GM12878 (cell line): ENCODE results near the gene CYP2S1.

ENCODE experiments used
- CBX5 ChIP-seq: sonication (generic); IDR thresholded peaks from 2 replicates; pipeline ENCODE4 v1.6.1; 2016; ENCODE audit warnings: low read depth, moderate library complexity, mild to moderate bottlenecking, inconsistent platforms
- EED ChIP-seq: sonication (generic); IDR thresholded peaks from 2 replicates; pipeline ENCODE4 v1.6.1; 2016; ENCODE audit warnings: antibody characterized with exemption, low read depth
- FOS ChIP-seq: IDR thresholded peaks from 3 replicates; pipeline ENCODE4 v1.6.1; 2011; ENCODE audit warnings: borderline replicate concordance; ENCODE audit not compliant: insufficient read length; ENCODE audit errors: extremely low read depth
- MTA3 ChIP-seq: IDR thresholded peaks from 2 replicates; pipeline ENCODE4 v1.6.1; 2012; ENCODE audit warnings: low read length, inconsistent platforms, borderline replicate concordance
- NR2C2 ChIP-seq: IDR thresholded peaks from 2 replicates; pipeline ENCODE4 v1.6.1; 2011; ENCODE audit warnings: borderline replicate concordance, low read depth; ENCODE audit not compliant: control insufficient read depth, insufficient read length
- POLR2A ChIP-seq: IDR thresholded peaks from 2 replicates; pipeline ENCODE4 v1.6.1; 2011; ENCODE audit warnings: low read depth, mild to moderate bottlenecking, low read length
- RB1 ChIP-seq: fragments of 450-650 bp; formaldehyde crosslinking; IDR thresholded peaks from 2 replicates; pipeline ENCODE4 v1.6.1; 2017; ENCODE audit warnings: mild to moderate bottlenecking, borderline replicate concordance
- ZNF217 ChIP-seq: fragments of 450-650 bp; IDR thresholded peaks from 2 replicates; pipeline ENCODE4 v1.6.1; 2017; ENCODE audit warnings: antibody characterized with exemption, mild to moderate bottlenecking
- ZNF24 ChIP-seq: fragments of 450-650 bp; IDR thresholded peaks from 2 replicates; pipeline ENCODE4 v1.6.1; 2017; ENCODE audit warnings: antibody characterized with exemption, mild to moderate bottlenecking
- TF ChIP-seq, protein P1 (sequence below), 3 experiments: IDR thresholded peaks in 2 of 3; conservative IDR thresholded peaks in 1 of 3; 2 replicates each; pipeline ENCODE4 v1.5.1; 2011; ENCODE audit warnings: low read depth in 3 of 3, low read length in 3 of 3, mild to moderate bottlenecking in 3 of 3, control low read depth in 2 of 3, moderate library complexity in 2 of 3, inconsistent platforms in 1 of 3, mixed read lengths in 1 of 3; ENCODE audit not compliant: control insufficient read depth in 2 of 3, insufficient read depth in 1 of 3; ENCODE audit errors: extremely low read depth in 1 of 3
- TF ChIP-seq, protein P2 (sequence below): IDR thresholded peaks from 2 replicates; pipeline ENCODE4 v1.6.1; 2011; ENCODE audit warnings: borderline replicate concordance, low read depth, mild to moderate bottlenecking, moderate library complexity, low read length; ENCODE audit not compliant: insufficient read depth, poor library complexity, severe bottlenecking

DNA sequence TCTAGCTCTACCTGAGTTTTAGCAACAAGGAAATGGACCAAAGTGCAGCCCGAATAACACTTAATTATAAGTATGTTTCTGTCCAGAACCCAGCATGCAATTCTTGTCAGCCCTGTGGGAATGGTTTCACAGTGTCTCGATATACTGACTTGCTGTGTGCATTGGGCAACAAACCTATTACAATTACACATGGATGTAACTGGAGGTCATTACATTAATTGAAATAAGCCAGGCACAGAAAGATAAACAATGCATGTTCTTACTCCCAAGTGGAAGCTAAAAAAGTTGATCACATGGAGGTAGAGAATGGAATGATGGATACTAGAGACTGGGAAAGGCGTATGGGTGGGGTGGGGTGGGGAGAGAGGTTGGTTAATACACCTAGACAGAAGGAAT lies 5.1 kb upstream of the CYP2S1 start:
- TF ChIP-seq EED (no peak), FOS (no peak), CBX5 (no peak), NR2C2 (no peak), POLR2A (no peak), ZNF217 (no peak), RB1 (no peak), ZNF24 (no peak), MTA3 (no peak)
- TF ChIP-seq, protein P1, sequence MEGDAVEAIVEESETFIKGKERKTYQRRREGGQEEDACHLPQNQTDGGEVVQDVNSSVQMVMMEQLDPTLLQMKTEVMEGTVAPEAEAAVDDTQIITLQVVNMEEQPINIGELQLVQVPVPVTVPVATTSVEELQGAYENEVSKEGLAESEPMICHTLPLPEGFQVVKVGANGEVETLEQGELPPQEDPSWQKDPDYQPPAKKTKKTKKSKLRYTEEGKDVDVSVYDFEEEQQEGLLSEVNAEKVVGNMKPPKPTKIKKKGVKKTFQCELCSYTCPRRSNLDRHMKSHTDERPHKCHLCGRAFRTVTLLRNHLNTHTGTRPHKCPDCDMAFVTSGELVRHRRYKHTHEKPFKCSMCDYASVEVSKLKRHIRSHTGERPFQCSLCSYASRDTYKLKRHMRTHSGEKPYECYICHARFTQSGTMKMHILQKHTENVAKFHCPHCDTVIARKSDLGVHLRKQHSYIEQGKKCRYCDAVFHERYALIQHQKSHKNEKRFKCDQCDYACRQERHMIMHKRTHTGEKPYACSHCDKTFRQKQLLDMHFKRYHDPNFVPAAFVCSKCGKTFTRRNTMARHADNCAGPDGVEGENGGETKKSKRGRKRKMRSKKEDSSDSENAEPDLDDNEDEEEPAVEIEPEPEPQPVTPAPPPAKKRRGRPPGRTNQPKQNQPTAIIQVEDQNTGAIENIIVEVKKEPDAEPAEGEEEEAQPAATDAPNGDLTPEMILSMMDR (IDR thresholded peaks at IDR 0.05 in 2 of 3, conservative IDR thresholded peaks at IDR 0.05 in 1 of 3; ENCODE audit: control insufficient read depth in 2 of 3, extremely low read depth in 1 of 3, insufficient read depth in 1 of 3, low read depth in 3 of 3, low read length in 3 of 3): no peak
- TF ChIP-seq, protein P2, sequence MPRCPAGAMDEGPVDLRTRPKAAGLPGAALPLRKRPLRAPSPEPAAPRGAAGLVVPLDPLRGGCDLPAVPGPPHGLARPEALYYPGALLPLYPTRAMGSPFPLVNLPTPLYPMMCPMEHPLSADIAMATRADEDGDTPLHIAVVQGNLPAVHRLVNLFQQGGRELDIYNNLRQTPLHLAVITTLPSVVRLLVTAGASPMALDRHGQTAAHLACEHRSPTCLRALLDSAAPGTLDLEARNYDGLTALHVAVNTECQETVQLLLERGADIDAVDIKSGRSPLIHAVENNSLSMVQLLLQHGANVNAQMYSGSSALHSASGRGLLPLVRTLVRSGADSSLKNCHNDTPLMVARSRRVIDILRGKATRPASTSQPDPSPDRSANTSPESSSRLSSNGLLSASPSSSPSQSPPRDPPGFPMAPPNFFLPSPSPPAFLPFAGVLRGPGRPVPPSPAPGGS: no peak
